Transverse colon (tissue), 3 donors: ENCODE data around the gene SLC25A42.

Source experiments
- CTCF ChIP-seq, 5 experiments: fragments of 200-600 bp in 3 of 5; fragments of 450-650 bp in 2 of 5; sonication (generic) in 3 of 5; IDR thresholded peaks; 1 replicate in 2 of 5; 2 replicates in 3 of 5; pipeline ENCODE4 v1.5.1; 2016 to 2017; ENCODE audit warnings: antibody characterized with exemption in 5 of 5, inconsistent platforms in 3 of 5, mild to moderate bottlenecking in 2 of 5, moderate library complexity in 1 of 5
- POLR2A ChIP-seq: fragments of 450-650 bp; IDR thresholded peaks from one replicate; pipeline ENCODE4 v1.6.1; 2016; ENCODE audit warnings: antibody characterized with exemption, mild to moderate bottlenecking, moderate library complexity

- TF ChIP-seq CTCF (IDR thresholded peaks at IDR 0.05) (no peak), POLR2A (no peak)
These were observed 11.3 kb downstream of the SLC25A42 start for GRCh38 chr19:19075126-19075525.
